ENCODE measurements around the gene N4BP3. TPM values are rescaled to one million over a fixed set of nuclear protein-coding genes. Genes with fewer than 3 reads are reported as not detected.
A peak's percentile ranks its signal among the peaks of the same experiment; 100 is the strongest.

The N4BP3 gene
- total RNA-seq, 1 donor from 2014 or later: 103 TPM

DNA sequence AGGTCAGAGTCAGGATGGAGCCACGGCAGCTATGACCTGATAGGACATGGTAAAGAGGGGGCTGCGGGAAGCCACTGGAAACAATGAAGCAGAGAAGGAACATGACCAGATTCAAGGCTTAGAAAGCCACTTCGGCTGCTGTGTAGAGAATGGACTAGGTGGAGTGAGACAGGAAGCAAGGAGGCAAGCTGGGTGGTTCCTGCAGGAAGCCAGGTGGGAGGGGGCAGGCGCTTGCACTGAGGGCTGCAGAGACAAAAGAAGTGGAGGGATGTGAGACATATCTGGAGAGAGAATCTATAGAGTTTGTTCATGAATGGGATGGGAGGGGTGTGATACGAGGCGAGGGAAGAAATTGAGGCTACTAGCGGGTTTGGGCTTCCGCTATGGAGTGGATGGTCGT, 19.0 kb upstream of the N4BP3 start:
- DNase-seq (ENCODE audit: extremely low read depth, low read depth, low spot score): no peak

DNA sequence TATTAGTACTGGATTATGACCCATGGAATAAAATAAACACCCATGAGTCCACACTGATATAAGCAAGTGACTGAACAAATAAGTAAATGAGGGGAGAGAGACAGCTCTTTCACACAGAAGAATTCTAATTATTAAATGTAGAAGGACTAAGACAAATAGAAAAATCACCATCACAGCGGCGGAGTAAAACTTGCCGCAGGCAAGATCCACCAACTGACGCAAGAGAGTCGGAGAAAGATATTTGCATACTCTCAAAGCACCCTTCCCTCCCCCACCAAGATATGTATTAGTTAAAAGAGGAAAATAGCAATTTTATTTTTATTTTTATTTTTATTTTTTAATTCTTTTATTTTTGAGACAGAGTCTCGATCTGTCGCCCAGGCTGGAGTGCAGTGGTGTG, 14.6 kb upstream of the N4BP3 start:
- no peak for DNase-seq (ENCODE audit: extremely low read depth, low read depth, low spot score)

- no peak for DNase-seq (ENCODE audit: extremely low read depth, low read depth, low spot score)
Measured at GRCh38 chr5:178103612-178104011, 9.7 kb upstream of the N4BP3 start.

DNA sequence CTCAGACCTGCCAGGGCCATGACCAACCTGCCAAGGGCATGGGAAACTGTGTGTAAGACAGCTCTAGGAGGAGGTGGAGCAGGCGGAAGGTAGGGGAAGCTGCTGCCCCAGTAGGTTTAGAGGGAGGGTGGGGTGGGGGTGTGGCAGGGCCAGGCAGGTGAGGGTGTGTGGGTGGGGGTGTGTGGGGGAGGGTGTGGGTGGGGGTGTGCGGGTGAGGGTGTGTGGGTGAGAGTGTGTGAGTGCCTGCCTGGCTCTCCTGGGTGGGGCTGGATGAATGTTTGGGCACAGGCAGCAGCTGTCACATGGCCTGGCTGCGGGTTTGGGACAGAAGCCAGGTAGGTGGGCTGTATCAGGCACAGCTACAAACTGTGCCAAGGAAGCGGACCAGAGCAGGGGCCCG, 8.8 kb upstream of the N4BP3 start:
- DNase-seq (ENCODE audit: extremely low read depth, low read depth, low spot score): no peak

GRCh38 chr5:178106086-178106485, 7.2 kb upstream of the N4BP3 start:
- DNase-seq (ENCODE audit: extremely low read depth, low read depth, low spot score): no peak

GRCh38 chr5:178106556-178107239, 6.6 kb upstream of the N4BP3 start:
- no peak for DNase-seq (ENCODE audit: extremely low read depth, low read depth, low spot score)

GRCh38 chr5:178107756-178108310, 5.5 kb upstream of the N4BP3 start:
- DNase-seq (ENCODE audit: extremely low read depth, low read depth, low spot score): no peak

GRCh38 chr5:178108446-178108845, 4.9 kb upstream of the N4BP3 start:
- DNase-seq (ENCODE audit: extremely low read depth, low read depth, low spot score): no peak

- DNase-seq (ENCODE audit: extremely low read depth, low read depth, low spot score): no peak
Measured at GRCh38 chr5:178108966-178109365, 4.4 kb upstream of the N4BP3 start.

DNA sequence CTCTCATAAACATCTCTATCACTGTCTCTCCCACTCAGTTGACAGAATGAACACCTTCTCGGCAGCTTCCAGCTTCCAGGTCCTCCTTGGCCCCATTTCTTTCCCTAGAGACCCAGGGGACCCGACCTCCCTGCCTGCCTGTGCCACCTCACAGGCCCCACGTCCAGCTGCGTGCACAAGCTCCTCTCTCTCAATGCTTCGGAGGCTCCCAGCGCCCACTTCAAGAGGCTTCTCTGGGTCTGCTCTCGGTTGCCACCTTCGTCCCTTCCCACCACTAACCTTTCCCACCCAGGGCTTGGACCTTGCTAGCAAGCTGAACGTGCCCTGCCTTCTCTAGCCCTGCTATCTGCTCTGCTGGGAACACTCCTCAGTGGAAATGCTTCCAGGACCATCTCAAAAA, 2.8 kb upstream of the N4BP3 start:
- no peak for DNase-seq (ENCODE audit: extremely low read depth, low read depth, low spot score)

DNA sequence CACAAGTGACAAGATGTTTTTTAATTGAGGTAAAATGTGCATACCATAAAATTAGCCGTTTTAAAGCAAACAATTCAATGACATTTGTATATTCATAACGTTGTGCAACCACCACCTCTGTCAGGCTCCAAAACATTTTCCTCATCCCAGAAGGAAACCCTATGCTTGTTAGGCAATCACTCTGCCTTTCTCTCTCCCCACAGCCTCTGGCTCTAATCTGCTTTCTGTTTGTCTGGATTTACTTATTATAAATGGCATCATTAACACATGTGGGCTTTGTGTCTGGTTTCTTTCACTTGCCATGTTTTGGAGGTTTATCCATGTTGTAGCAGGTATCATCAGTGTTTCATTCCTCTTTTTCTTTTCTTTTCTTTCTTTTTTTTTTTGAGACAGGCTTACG, 1.4 kb upstream of the N4BP3 start:
- no peak for DNase-seq (ENCODE audit: extremely low read depth, low read depth, low spot score)

- no peak for DNase-seq (ENCODE audit: extremely low read depth, low read depth, low spot score)
Measured at GRCh38 chr5:178112545-178112944, 787 bp upstream of the N4BP3 start.

- no peak for DNase-seq (ENCODE audit: extremely low read depth, low read depth, low spot score)
Measured at GRCh38 chr5:178113841-178114324, 551 bp downstream of the N4BP3 start.

DNA sequence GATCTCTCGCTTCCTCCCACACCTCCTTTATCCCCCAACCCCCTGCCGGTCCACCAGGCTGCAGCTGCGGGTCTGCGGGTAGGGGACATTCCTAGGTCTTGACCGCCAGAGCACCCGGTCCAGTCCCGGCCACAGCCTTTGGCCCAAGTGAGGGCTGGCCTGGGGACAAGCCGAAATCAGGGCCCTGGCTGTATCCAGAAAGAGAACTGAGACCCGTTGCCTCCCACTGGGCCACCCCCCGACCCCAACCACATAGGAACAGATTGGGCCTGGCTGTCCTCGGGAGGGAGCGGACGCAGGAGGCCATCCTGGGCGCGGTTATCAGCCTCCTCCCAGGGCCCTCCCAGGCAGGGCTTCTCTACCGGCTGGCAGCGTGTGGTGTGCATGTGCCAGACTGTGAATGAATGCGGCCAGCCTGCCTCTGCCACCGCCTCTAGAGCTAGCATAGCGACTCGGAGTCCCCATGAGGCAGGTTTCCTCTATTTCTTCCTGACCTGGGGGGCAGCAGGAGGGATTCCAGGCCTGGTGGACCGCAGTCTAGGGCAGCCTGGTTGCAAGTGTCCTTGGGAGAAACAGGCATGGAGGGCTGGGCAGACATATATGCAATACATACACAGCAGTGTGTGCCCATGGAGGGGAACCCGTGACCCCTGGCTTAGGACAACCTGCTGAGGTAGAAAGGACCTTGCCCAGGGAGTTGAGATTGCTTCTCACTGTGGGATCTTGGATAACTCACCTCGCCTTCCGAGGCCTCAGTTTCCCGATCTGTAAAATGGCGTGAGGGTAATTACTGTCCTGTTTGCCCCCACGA, 1.2 kb downstream of the N4BP3 start:
- no peak for DNase-seq (ENCODE audit: extremely low read depth, low read depth, low spot score)

DNA sequence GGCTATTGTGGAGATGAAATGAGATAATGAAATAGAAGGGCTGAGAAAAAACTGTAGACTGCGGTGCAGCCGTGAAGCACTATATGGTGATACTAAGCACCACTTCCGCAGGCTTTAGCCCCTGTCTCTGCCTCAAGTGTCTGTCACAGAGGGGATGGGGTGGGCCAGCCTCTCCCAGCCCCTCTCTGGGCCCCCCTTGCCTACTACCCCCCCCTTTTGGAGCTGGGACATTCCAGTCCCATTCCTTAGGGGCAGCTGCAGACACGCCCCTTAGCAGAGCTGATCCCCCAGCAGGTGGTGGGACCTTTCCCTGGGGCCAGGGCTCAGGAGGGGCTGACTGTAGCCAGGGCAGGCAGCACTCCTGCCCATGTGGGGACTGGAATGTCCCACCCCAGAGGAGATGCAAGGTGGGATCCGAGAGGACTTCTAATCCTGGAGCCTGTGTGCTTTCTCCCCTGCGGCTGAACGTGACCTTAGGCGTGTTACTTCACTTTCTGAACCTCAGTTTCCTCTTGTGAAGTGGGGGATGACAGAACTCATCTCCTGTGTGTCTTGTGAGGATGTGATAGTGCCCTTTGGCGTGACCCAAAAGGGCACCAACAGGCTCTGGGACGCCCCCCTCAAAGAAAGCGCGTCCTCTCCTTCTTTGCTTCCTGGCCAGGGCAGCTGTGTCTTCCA, 1.9 kb downstream of the N4BP3 start:
- no peak for DNase-seq (ENCODE audit: extremely low read depth, low read depth, low spot score)

DNA sequence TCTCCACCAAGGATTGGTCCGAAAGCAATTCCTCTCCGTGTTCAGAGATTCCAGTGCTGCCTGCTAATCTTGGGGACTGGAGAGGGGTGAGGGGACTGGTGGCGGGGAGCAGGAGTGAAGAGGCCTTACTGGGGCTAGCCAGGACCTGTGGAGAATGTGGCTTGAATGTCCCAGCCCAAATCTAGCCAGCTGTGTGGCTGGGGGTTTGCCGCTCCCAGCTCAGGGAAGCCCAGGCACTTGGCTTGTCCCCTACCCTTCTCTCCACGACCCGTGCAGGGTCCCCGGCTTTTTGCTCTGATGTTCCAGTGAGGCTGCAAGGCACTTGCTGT, 2.4 kb downstream of the N4BP3 start:
- no peak for DNase-seq (ENCODE audit: extremely low read depth, low read depth, low spot score)

DNA sequence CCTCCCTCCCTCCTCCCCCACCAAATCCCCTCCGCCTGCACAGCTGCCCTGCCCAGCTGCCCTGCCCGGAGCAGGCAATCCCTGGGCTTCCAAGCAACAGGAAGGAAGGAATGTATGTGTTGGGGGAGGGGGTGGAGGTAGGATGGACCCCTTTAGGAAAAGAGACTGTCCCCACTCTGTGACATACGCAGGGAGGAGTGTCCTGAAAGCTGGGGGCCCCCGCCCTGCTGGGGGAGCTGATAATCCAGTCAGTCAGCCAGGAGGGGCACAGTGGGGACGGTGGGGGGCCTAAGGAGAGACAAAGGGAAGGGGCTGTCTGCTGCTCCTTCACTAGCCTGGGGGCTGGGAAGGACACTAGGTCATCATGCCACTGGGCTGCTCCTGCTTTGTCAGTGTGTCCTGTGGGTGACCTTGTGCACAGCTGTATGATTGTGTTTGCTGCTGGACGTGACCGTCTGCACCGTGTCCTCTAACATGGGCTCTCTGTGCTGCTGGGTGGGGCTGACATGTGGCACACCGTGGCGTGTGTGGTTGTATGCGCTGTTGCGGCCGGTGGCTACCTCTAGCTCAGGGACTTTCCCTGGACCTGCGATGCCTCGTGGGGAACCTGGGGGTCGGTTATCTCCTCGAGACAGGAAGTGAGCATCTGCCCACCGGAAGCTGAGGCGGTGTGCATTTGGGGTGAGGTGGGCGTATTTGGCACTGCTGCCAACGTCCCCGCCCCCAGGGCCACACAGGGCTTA, 3.0 kb downstream of the N4BP3 start:
- DNase-seq (ENCODE audit: extremely low read depth, low read depth, low spot score): no peak

- DNase-seq (ENCODE audit: extremely low read depth, low read depth, low spot score): peak; percentile 27
Measured at GRCh38 chr5:178117923-178118701, 4.8 kb downstream of the N4BP3 start.

DNA sequence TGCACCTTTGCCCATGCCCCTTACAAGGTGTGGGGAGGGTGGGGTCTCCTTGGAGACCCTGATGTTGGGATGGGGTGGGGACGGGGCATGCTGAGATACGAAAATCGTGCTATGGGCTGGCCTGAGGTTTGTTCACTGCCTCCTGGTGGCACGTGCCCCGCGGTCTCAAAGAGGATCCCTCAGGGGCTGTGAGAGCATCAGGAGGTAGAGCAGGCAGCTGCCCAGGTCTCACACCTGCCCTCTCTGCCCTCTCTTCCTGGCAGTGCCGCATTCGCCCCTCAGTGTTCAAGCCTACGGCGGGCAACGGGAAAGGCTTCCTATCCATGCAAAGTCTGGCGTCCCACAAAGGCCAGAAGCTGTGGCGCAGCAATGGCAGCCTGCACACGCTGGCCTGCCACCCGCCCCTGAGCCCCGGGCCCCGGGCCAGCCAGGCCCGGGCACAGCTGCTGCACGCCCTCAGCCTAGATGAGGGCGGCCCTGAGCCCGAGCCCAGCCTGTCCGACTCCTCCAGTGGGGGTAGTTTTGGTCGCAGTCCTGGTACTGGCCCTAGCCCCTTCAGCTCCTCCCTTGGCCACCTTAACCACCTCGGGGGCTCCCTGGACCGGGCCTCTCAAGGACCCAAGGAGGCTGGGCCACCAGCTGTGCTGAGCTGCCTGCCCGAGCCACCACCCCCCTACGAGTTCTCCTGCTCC, 6.7 kb downstream of the N4BP3 start:
- DNase-seq (ENCODE audit: extremely low read depth, low read depth, low spot score): no peak
